ENCODE results near the gene GABRB1. TPM values are rescaled to one million over a fixed set of nuclear protein-coding genes. Genes with fewer than 3 reads are reported as not detected.
"Not testable (repeated sequence)": the region's sequence is repeated elsewhere in the genome, so short reads cannot be mapped to it uniquely, and the experiment has no call there.

GABRB1 gene
- total RNA-seq, 1 donor from 2014 or later = 10.7 TPM

GRCh38 chr4:47251348-47252135 is 220.2 kb downstream of the GABRB1 start:
- intact Hi-C loops (cut with DNase I) = no loop called here
- no peak for DNase-seq (ENCODE audit: low spot score)

DNA sequence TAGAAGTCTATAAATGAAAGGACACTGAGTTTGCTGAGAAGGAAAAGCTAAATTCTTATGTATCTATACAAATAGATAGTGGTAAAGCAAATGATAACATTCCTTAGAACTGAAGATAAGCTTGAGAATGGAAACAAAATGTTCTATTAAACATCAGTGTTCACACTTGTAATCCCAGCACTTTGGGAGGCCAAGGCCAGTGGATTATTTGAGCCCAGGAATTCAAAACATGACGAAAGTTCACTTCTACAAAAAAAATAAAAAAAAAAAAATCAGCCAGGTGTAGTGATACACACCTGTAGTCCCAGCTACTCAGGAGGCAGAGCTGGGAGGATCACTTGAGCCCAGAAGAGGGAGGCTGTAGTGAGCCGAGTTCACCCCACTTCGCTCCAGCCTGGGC is 232.4 kb downstream of the GABRB1 start:
- intact Hi-C loops (cut with DNase I) = no loop called here
- DNase-seq (ENCODE audit: low spot score) = no peak

DNA sequence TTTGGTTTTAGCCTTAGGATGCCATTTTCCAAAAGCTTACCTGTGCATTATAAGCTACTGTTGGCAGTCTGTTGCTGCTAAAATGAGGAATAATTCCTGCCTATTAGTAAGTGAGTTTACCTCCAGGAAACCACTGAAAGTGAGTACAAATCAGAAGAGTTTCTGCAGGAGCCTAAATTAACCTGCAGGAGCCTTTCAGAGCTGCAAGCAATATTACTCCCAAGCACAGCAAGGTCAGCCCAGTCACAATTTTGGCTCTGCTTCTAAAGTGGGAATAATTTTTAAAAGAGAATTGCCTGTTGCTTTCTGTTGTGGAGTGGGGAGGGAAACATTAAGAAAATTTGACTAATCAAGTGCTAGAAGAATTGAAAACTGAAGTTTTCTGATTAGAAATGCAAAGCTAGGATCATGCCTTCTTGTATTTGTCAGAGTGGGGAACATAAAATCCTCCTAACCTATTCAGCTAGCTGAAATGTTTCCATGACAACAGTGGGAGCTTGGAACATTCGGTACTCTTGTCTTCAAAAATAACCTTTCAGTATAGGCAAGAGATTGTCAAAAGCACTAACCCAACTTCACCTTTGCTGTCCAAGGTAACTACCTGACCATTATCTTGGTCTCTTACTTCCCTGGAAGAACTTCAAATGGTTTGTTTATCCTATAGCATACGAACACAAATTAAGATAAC is 239.0 kb downstream of the GABRB1 start:
- DNase-seq (ENCODE audit: low spot score) = no peak
- intact Hi-C loops (cut with DNase I) = no loop called here

- intact Hi-C loops (cut with DNase I) = no loop called here
- DNase-seq (ENCODE audit: low spot score) = no peak
Observed at GRCh38 chr4:47271291-47271690, 239.9 kb downstream of the GABRB1 start.

DNA sequence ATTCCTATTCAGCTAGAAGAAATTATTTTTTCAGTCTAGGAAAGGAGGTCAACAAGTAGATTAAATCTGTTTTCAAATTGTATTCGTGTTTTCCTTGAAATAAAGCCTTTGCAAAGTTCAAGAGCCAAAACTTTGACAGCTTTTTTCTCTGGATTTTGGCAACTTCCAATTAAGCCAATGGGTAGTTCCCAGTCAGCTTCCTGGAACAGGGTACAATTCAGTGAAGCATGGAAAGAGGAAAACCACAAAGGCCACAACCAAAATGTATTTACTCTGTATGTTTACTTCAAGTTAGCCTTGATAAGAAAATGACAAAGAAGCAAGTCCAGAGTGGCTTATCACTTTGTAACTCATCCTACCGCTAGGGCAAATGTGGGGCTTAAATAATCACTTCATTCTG is 243.5 kb downstream of the GABRB1 start:
- DNase-seq (ENCODE audit: low spot score) = no peak
- intact Hi-C loops (cut with DNase I) = no loop called here

DNA sequence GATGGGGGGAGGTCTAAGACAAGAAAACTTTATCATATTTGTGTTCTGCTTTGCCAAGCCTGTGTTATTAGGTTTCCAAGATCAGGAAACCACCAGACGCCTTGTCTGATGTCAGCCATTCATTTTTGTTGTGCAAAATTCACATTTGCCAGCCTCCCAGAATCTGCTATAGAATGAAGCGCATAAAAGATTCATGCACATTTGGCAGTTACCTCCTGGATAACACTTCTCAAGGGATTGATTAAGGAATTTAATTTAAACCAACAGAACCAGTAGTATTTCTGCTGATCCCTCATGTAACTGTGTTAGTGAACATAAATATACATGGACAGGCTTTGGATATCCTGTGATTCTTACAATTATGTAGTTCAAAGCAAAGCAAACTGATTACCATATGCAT is 244.2 kb downstream of the GABRB1 start:
- DNase-seq (ENCODE audit: low spot score) = no peak
- intact Hi-C loops (cut with DNase I) = no loop called here

GRCh38 chr4:47278631-47279030 is 247.3 kb downstream of the GABRB1 start:
- DNase-seq (ENCODE audit: low spot score) = no peak
- intact Hi-C loops (cut with DNase I) = no loop called here

DNA sequence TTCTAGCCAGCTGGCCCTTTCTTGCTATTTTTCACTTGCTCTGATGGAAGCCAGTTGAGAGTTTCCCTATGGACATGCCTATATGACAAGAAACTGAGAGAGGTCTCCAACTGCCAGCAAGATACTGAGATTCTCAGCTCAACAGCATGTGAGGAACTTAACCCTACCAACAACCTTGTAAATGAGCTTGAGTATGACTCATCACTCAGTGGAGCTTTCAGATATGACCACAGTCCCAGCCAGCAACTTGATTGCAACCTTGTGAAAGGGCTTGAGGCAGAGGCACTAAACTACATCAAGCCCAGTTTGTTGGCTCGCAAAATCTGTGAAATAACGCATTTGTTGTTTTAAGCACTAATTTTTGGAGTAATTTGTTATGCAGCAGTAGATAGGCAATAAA is 256.4 kb downstream of the GABRB1 start:
- DNase-seq (ENCODE audit: low spot score) = no peak
- intact Hi-C loops (cut with DNase I) = no loop called here

DNA sequence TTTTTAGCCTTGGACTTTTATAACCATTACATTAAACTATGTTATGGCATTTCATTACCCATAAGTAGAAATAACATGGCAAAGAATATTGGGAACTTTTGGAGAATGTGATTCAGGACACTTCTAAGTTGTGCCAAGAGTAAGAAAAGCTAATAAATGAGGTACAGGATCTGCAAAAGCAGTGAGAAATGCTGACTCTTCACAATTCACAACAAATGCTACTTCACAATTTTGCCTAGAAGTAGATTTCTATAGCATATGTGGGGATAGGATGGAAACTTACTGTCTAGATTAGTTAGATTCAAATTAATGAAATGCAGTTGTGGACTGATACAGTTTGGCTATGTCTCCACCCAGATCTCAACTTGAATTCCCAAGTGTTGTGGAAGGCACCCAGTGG is 258.4 kb downstream of the GABRB1 start:
- DNase-seq (ENCODE audit: low spot score) = no peak
- intact Hi-C loops (cut with DNase I) = no loop called here

- DNase-seq (ENCODE audit: low spot score); intact Hi-C loops (cut with DNase I): not testable (repeated sequence)
Observed at GRCh38 chr4:47290873-47291272, 259.5 kb downstream of the GABRB1 start.

DNA sequence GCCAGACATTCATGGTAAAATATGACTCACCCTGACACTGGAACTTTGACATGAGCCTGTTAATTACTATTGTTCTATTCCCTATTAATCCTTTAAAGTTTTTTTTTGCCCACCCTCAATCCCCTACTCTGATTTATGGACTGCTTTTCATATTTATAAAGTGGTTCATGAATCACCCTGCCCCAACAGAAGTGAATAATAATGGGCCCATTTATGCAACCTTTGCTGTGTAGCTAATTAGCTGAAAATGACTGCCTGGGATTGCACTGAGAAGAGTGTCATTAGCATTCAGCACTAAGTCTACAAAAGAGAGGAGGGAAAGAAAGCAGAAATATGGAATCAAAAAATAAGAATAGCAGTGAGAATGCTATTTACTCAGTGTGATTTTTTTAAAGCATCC is 277.8 kb downstream of the GABRB1 start:
- intact Hi-C loops (cut with DNase I) = no loop called here
- DNase-seq (ENCODE audit: low spot score) = no peak

DNA sequence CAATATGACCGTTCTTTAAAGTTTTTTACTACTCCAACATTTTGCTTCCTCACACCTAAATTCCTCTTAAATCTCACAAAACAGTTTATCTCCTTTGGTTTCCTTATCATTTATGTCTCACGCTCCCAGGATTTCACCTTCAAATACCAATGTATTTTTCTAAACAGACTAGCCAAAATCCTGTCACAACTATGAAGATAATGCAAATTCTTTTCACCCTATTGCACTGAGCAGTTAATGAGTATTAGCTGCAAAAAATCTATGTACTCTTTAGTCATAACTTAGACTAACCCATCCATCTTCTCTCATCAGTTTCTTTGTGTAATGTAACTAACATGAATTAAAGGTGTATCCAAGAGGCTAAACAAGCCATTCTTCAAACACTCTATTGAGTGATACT is 280.8 kb downstream of the GABRB1 start:
- intact Hi-C loops (cut with DNase I) = no loop called here
- no peak for DNase-seq (ENCODE audit: low spot score)

GRCh38 chr4:47313384-47313783 is 282.0 kb downstream of the GABRB1 start:
- intact Hi-C loops (cut with DNase I) = no loop called here

DNA sequence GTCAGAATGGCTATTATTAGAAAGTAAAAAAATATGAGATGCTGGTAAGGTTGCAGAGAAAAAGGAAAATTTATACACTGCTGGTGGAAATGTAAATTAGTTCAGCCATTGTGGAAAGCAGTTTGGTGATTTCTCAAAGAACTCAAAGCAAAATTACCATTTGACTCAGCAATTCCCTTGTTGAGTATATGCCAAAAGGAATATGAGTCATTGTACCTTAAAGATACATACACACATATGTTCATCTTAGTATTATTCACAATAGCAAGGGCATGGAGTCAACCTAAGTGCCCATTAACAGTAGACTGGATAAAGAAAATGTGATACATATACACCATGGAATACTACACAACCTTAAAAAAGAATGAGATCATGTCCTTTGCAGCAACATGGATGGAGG is 284.0 kb downstream of the GABRB1 start:
- DNase-seq (ENCODE audit: low spot score) = no peak
- intact Hi-C loops (cut with DNase I) = no loop called here

More at GRCh38 chr4:47313384-47313783, 282.0 kb downstream of the GABRB1 start:
- DNase-seq (ENCODE audit: low spot score) = no peak

GRCh38 chr4:47326025-47326424 is 294.7 kb downstream of the GABRB1 start:
- intact Hi-C loops (cut with DNase I) = no loop called here
- DNase-seq (ENCODE audit: low spot score) = no peak

GRCh38 chr4:47330866-47331265 is 299.5 kb downstream of the GABRB1 start:
- DNase-seq (ENCODE audit: low spot score) = no peak
- intact Hi-C loops (cut with DNase I) = no loop called here

DNA sequence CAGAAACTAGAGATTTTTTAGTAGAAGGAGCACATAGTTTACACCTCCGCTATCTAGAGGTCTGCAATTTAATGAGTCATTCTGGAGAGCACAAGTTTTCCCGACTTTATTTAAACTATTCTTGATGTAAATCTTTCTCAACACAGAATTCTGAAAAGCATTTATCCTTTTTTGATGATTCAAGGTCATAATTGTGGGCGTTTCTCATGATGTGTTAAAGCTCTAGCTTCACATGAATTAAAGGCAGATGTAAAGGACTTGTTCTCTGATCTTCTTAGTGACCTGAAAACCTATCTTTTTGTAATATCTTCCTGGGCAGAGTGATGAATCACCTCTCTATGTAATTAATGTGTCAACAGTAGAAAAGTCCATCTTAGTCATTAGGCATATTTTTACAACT is 303.3 kb downstream of the GABRB1 start:
- intact Hi-C loops (cut with DNase I) = no loop called here
- DNase-seq (ENCODE audit: low spot score) = no peak

GRCh38 chr4:47337893-47338292 is 306.5 kb downstream of the GABRB1 start:
- intact Hi-C loops (cut with DNase I) = no loop called here
- DNase-seq (ENCODE audit: low spot score) = no peak

GRCh38 chr4:47340914-47341313 is 309.5 kb downstream of the GABRB1 start:
- intact Hi-C loops (cut with DNase I) = no loop called here
- DNase-seq (ENCODE audit: low spot score) = no peak

- no peak for DNase-seq (ENCODE audit: low spot score)
- intact Hi-C loops (cut with DNase I) = no loop called here
Observed at GRCh38 chr4:47342796-47343195, 311.4 kb downstream of the GABRB1 start.

GRCh38 chr4:47349326-47349725 is 318.0 kb downstream of the GABRB1 start:
- DNase-seq (ENCODE audit: low spot score) = no peak
- intact Hi-C loops (cut with DNase I) = no loop called here
